GM18505 (cell line): ENCODE data around the gene CCDC102B.
"Not testable (repeated sequence)": the region's sequence is repeated elsewhere in the genome, so short reads cannot be mapped to it uniquely, and the experiment has no call there.

Source experiments
- ATAC-seq: cut with Tn5 transposase; IDR thresholded peaks from one replicate; pipeline ENCODE4 v1.9.1; 2021; ENCODE audit not compliant: unreplicated experiment
- POLR2A ChIP-seq: IDR thresholded peaks from 4 replicates; pipeline ENCODE4 v1.6.1; 2011; ENCODE audit warnings: borderline replicate concordance; ENCODE audit not compliant: insufficient read depth, insufficient read length; ENCODE audit errors: extremely low read depth

The CCDC102B gene

DNA sequence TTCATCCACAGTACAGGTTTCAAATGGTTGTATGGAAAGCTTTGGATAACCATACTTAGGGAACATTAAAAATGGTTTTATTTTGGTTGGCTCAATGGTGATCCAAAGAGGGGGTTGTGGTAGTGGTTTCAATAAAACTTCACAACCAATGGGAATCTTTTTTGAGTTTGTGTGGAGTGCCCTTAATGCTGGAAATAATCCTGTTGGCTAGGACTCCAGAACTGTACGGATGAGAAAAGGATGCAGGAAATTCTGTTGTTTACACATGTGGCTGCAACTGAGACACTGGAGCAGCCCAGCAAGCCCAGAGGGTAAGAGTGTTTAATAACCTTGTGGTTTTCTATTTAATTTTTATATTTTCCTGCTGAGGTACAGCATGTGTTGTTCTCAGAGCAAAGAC lies at the start of gene CCDC102B:
CCDC102B (plus strand) TSS at position 210 of the 400 bp plus-strand sequence. CDS start 38,684 bp downstream, outside the sequence.
- ATAC-seq = no peak
- TF ChIP-seq POLR2A = no peak

DNA sequence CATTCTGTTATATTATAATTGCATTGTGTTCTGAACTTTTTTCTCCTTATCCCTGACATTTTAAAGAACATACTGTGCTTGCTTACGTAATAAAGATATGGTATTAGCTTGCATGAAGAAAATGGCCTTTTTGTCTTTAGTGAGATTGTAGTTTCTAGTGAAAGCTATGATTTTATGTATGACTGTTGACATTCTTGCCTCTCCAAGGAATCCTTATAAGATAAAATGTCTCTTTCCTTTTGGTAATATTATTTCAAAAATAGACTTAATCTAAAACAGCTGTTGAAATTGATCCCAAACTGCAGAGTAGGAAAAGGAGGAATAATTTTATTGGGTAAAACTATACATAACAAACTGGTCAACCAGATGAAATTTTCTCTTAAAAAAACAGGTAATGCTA lies 40.8 kb upstream of the CCDC102B start:
- no peak for ATAC-seq
- no peak for TF ChIP-seq POLR2A

DNA sequence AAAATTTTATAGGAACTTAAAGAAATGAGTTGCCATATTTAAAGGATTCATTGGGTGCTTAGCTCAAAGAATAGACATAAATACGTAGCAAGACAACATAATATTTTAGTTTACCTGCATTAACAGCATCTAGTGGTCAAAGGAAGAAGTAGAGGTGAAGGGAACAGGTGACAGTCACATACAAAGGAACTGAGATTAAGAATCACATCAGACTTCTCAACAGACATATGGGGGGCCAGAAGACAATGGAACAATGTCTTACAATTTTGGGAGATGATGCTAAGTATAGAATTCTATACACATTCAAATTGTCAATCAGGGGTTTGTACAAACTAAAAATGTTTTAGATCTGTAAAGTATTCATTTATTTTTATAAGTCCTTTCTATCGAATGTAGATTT lies 38.6 kb upstream of the CCDC102B start:
- no peak for ATAC-seq
- no peak for TF ChIP-seq POLR2A

GRCh38 chr18:68763083-68763482 lies 34.8 kb upstream of the CCDC102B start:
- ATAC-seq = no peak
- TF ChIP-seq POLR2A = no peak

- no peak for TF ChIP-seq POLR2A
- no peak for ATAC-seq
These were observed 33.9 kb upstream of the CCDC102B start for GRCh38 chr18:68764016-68764415.

- TF ChIP-seq POLR2A = no peak
- ATAC-seq = no peak
These were observed 31.4 kb upstream of the CCDC102B start for GRCh38 chr18:68766433-68766832.

- no peak for ATAC-seq
- TF ChIP-seq POLR2A = no peak
These were observed 28.4 kb upstream of the CCDC102B start for GRCh38 chr18:68769461-68769860.

DNA sequence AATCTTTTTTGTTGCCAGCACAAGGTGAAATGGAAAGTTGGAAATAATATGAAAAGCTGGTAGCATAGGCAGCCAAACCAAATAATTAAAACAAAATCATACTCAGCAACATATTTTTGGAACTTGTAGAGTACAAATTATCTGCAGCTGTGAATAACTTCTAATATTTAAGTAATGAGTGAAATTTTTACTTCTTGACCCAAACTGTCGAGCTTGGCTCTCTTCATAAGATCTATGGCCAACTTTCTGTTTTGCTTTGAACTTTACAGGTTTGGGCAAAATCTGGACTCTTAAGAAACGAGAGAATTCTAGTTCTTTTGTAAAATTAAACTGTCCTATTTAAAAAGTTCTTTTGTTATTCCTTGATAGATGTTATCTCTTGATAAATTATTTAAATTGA lies 25.6 kb upstream of the CCDC102B start:
- ATAC-seq = no peak
- TF ChIP-seq POLR2A = no peak

- no peak for ATAC-seq
- no peak for TF ChIP-seq POLR2A
These were observed 19.5 kb upstream of the CCDC102B start for GRCh38 chr18:68778280-68778886.

DNA sequence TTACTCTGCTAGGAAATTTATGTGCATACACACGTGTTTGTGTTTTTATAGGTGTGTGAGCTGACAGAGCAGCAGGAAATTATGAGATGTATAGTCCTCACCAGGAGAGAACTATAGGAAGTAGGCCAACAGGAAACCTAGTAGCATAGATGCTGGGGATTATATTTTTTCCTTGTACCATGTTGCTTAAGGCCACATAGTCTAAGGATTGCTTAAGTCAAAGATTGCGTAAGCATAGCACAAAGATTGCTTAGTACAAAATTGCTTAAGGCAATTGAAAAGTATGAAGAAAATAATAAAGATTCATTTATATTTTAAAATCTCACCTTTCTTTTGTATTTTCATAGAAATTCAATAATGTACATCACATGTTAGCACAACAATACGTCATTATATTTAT lies 18.7 kb upstream of the CCDC102B start:
- TF ChIP-seq POLR2A = no peak
- ATAC-seq = no peak

GRCh38 chr18:68780802-68781635 lies 16.9 kb upstream of the CCDC102B start:
- ATAC-seq = no peak
- TF ChIP-seq POLR2A = no peak

GRCh38 chr18:68783506-68783905 lies 14.4 kb upstream of the CCDC102B start:
- ATAC-seq = no peak
- TF ChIP-seq POLR2A = no peak

DNA sequence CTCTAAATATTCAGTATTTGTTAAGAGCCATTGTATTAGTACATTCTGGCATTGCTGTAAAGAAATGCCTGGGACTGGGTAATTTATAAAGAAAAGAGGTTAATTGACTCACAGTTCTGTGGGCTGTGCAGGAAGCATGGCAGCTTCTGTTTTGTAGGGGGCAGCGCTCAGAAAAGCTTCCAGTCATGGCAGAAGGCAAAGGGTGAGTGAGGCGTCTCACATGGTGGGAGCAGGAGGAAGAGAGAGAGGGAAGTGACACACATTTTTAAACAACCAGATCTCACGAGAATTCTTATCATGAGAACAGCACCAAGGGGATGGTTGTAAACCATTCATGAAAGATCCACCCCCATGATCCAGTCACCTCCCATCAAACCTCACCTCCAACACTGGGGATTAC lies 13.8 kb upstream of the CCDC102B start:
- no peak for TF ChIP-seq POLR2A
- ATAC-seq = no peak

DNA sequence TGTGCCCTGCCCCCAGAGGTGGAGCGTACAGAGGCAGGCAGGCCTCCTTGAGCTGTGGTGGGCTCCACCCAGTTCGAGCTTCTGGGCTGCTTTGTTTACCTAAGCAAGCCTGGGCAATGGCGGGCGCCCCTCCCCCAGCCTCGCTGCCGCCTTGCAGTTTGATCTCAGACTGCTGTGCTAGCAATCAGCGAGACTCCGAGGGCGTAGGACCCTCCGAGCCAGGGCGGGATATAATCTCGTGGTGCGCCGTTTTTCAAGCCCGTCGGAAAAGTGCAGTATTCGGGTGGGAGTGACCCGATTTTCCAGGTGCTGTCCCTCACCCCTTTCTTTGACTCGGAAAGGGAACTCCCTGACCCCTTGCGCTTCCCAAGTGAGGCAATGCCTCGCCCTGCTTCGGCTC lies 7.6 kb upstream of the CCDC102B start:
- ATAC-seq = not testable (repeated sequence)
